PC-9 (cell line): ENCODE measurements around the gene MOV10L1. TPM values are rescaled to one million over a fixed set of nuclear protein-coding genes. Genes with fewer than 3 reads are reported as not detected.

Experiments used
- BruUV-seq: library from RNA; stranded (reverse); fragments of 400-500 nt; replicated peaks from 2 replicates; lab custom pipeline; 2021; lab: Mats Ljungman, UMichigan
- CTCF ChIA-PET: fragments of 300-600 bp; sonication (Branson Sonifier 250); formaldehyde crosslinking; loops from one replicate; lab custom pipeline; 2022; ENCODE audit warnings: antibody characterized with exemption; lab: Charles Lee
- POLR2A ChIA-PET: fragments of 300-600 bp; sonication (Branson Sonifier 250); formaldehyde crosslinking; loops from one replicate; lab custom pipeline; 2022; ENCODE audit warnings: antibody characterized with exemption; ENCODE audit not compliant: unreplicated experiment; lab: Charles Lee
- DNase-seq, 2 experiments: peaks; one replicate each; pipeline versions ENCODE4 v3.0.0 to v3.0.0-alpha.2; 2015 to 2022; ENCODE audit warnings: mixed read lengths in 1 of 2
- H2AFZ ChIP-seq: fragments of 200-600 bp; sonication (generic); 2 replicates; pipeline ENCODE4 v1.8.1; 2017; ENCODE audit warnings: antibody characterized with exemption
- H3F3A ChIP-seq: fragments of 200-600 bp; sonication (generic); 2 replicates; pipeline ENCODE4 v1.8.1; 2017; ENCODE audit warnings: antibody characterized with exemption, mild to moderate bottlenecking, low read depth; ENCODE audit not compliant: insufficient read depth
- H3K27ac ChIP-seq: fragments of 200-600 bp; sonication (generic); 2 replicates; pipeline ENCODE4 v1.6.1; 2016; ENCODE audit warnings: mixed run types
- H3K27me3 ChIP-seq: fragments of 200-600 bp; sonication (generic); 2 replicates; pipeline ENCODE4 v1.6.1; 2016; ENCODE audit warnings: low read depth, mixed run types; ENCODE audit not compliant: insufficient read depth
- H3K36me3 ChIP-seq: fragments of 200-600 bp; sonication (generic); 2 replicates; pipeline ENCODE4 v1.6.1; 2016; ENCODE audit warnings: low read depth, mixed run types
- H3K4me1 ChIP-seq: fragments of 200-600 bp; sonication (generic); replicated peaks from 2 replicates; pipeline ENCODE4 v1.6.1; 2016; ENCODE audit warnings: mixed run types; ENCODE audit not compliant: insufficient read depth
- H3K4me2 ChIP-seq: fragments of 200-600 bp; sonication (generic); 2 replicates; pipeline ENCODE4 v1.6.1; 2017; ENCODE audit warnings: mixed run types
- H3K4me3 ChIP-seq: fragments of 200-600 bp; sonication (generic); 2 replicates; pipeline ENCODE4 v1.6.1; 2016; ENCODE audit warnings: mixed run types
- H3K79me2 ChIP-seq: fragments of 200-600 bp; sonication (generic); 2 replicates; pipeline ENCODE4 v1.6.1; 2017; ENCODE audit warnings: low read depth, mixed run types
- H3K9me2 ChIP-seq: fragments of 200-600 bp; sonication (generic); 2 replicates; pipeline ENCODE4 v1.8.1; 2017; ENCODE audit warnings: mild to moderate bottlenecking; ENCODE audit not compliant: insufficient read depth
- H3K9me3 ChIP-seq: fragments of 200-600 bp; sonication (generic); 2 replicates; pipeline ENCODE4 v1.8.1; 2016; ENCODE audit warnings: low read depth; ENCODE audit not compliant: insufficient read depth
- H4K20me1 ChIP-seq: fragments of 200-600 bp; sonication (generic); 2 replicates; pipeline ENCODE4 v1.8.1; 2017; ENCODE audit not compliant: insufficient read depth
- CTCF ChIP-seq: fragments of 200-600 bp; sonication (generic); conservative IDR thresholded peaks from 2 replicates; pipeline ENCODE4 v1.6.1; 2017; ENCODE audit warnings: mixed run types, antibody characterized with exemption, mild to moderate bottlenecking, moderate library complexity
- EZH2 ChIP-seq: fragments of 200-600 bp; sonication (generic); IDR thresholded peaks from 2 replicates; pipeline ENCODE4 v1.8.0; 2017; ENCODE audit warnings: antibody characterized with exemption, low read depth
- intact Hi-C: fragments of 100-400 bp; cut with micrococcal nuclease; formaldehyde crosslinking; loops from one replicate; pipeline ENCODE4 v1.10.0; 2022; ENCODE audit not compliant: unreplicated experiment
- total RNA-seq: library from RNA; stranded (reverse); gene quantifications from 2 replicates; pipeline ENCODE4 v1.2.3, GENCODE V29; 2021

Gene MOV10L1
- total RNA-seq, 1 experiment from 2014 or later: not detected

- CTCF ChIA-PET: no interaction called here
Measured at GRCh38 chr22:50046481-50047245, 43.1 kb upstream of the MOV10L1 start.

GRCh38 chr22:50047346-50047745, 42.5 kb upstream of the MOV10L1 start:
- Histone ChIP-seq H4K20me1 (peaks cover 6% of the 10 kb centered on the region; the same call in 1 of the 2 replicates), H3K27ac (no peak overlapping the region), H3K36me3 (no peaks in the 10 kb centered on the region), H3K9me3 (no peaks in the 10 kb centered on the region), H3K79me2 (no peaks in the 10 kb centered on the region), H3K4me3 (no peak overlapping the region), H3K4me2 (no peak overlapping the region), H3K4me1 (no peaks in the 10 kb centered on the region), H3K9me2 (no peaks in the 10 kb centered on the region), H3F3A (no peaks in the 10 kb centered on the region), H2AFZ (no peak overlapping the region), H3K27me3 (peaks cover 98% of the 10 kb centered on the region)
- intact Hi-C loops: no loop called here
- POLR2A ChIA-PET: no interaction called here
- no peak for DNase-seq
- no TSS peak for BruUV-seq
- CTCF ChIA-PET: no interaction called here
- no peak for TF ChIP-seq CTCF
- no peak for TF ChIP-seq EZH2

More at GRCh38 chr22:50046481-50047245, 43.1 kb upstream of the MOV10L1 start:
- DNase-seq: no peak
- TF ChIP-seq CTCF (no peak), EZH2 (no peak)
- H3K9me2 ChIP-seq: no peaks in the 10 kb centered on the region
- intact Hi-C loops: no loop called here
- H3K9me3 ChIP-seq: no peaks in the 10 kb centered on the region
- H3K4me3 ChIP-seq: no peak overlapping the region
- no peak overlapping the region for H3K4me2 ChIP-seq
- peaks cover 97% of the 10 kb centered on the region for H3K27me3 ChIP-seq
- POLR2A ChIA-PET: no interaction called here
- no peak overlapping the region for H3K27ac ChIP-seq
- H3F3A ChIP-seq: no peaks in the 10 kb centered on the region
- no peaks in the 10 kb centered on the region for H3K4me1 ChIP-seq
- H3K79me2 ChIP-seq: no peaks in the 10 kb centered on the region
- peaks cover 6% of the 10 kb centered on the region; the same call in 1 of the 2 replicates for H4K20me1 ChIP-seq
- H2AFZ ChIP-seq: no peak overlapping the region
- no TSS peak for BruUV-seq
- H3K36me3 ChIP-seq: no peaks in the 10 kb centered on the region

- H2AFZ ChIP-seq: no peak overlapping the region
- peaks cover 6% of the 10 kb centered on the region; the same call in 1 of the 2 replicates for H4K20me1 ChIP-seq
- TF ChIP-seq CTCF (no peak), EZH2 (no peak)
- no peaks in the 10 kb centered on the region for H3K79me2 ChIP-seq
- H3K4me1 ChIP-seq: no peaks in the 10 kb centered on the region
- no peak for DNase-seq
- no peaks in the 10 kb centered on the region for H3K36me3 ChIP-seq
- no peak overlapping the region for H3K4me3 ChIP-seq
- H3F3A ChIP-seq: no peaks in the 10 kb centered on the region
- no peak overlapping the region for H3K4me2 ChIP-seq
- no peak overlapping the region for H3K27ac ChIP-seq
- POLR2A ChIA-PET: no interaction called here
- CTCF ChIA-PET: no interaction called here
- H3K9me3 ChIP-seq: no peaks in the 10 kb centered on the region
- intact Hi-C loops: no loop called here
- H3K9me2 ChIP-seq: no peaks in the 10 kb centered on the region
- peaks cover 98% of the 10 kb centered on the region for H3K27me3 ChIP-seq
- BruUV-seq: no TSS peak
Measured at GRCh38 chr22:50048061-50048765, 41.6 kb upstream of the MOV10L1 start.
